ENCODE measurements around the gene SART1.

DNA sequence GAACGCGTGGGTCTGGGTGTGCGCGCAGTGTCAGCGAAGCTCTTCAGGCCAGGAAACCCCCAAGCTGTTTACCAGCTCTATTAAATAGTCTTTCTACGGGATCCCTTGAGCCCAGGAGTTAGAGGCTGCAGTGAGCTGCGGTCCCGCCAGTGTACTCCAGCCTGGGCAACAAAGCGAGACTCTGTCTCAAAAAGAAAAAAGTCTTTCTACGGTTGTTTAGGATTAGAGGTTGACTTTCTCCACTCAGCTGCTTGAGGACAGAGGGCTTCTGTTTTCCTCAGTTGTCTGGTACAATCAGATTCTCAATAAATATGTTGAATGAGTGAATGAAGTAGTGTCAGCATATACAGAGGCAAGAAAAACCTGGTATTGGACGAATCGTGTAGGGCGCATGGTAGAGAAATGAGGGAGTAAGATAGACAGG lies 619 bp downstream of the SART1 start:
- TF ChIP-seq, protein P1, sequence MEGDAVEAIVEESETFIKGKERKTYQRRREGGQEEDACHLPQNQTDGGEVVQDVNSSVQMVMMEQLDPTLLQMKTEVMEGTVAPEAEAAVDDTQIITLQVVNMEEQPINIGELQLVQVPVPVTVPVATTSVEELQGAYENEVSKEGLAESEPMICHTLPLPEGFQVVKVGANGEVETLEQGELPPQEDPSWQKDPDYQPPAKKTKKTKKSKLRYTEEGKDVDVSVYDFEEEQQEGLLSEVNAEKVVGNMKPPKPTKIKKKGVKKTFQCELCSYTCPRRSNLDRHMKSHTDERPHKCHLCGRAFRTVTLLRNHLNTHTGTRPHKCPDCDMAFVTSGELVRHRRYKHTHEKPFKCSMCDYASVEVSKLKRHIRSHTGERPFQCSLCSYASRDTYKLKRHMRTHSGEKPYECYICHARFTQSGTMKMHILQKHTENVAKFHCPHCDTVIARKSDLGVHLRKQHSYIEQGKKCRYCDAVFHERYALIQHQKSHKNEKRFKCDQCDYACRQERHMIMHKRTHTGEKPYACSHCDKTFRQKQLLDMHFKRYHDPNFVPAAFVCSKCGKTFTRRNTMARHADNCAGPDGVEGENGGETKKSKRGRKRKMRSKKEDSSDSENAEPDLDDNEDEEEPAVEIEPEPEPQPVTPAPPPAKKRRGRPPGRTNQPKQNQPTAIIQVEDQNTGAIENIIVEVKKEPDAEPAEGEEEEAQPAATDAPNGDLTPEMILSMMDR (IDR thresholded peaks at IDR 0.05): no peak
- TF ChIP-seq POLR2A (IDR thresholded peaks at IDR 0.05): no peak

All from adrenal gland (tissue), 5 donors.